Natural killer cell treated with Interleukin-12 subunit alpha and Interleukin-12 subunit beta and Interleukin-15 and Interleukin-18, amount 100 ng/mL, for 72 hours (primary cell): ENCODE data around the gene PTPN7. TPM values are rescaled to one million over a fixed set of nuclear protein-coding genes. Genes with fewer than 3 reads are reported as not detected.

Source experiments
- ATAC-seq, 2 donors: fragments of 150-1000 bp; cut with Tn5 transposase in 1 of 2; sonication (Bioruptor Pico), chemical (Tn5 transposase) in 1 of 2; 2 replicates each; pipeline ENCODE4 v1.10.0; 2021
- DNase-seq: peaks from one replicate; pipeline ENCODE4 v3.0.0; 2022; ENCODE audit warnings: low spot score
- H3K27ac Mint-ChIP-seq, 2 donors: 1 replicate in 1 of 2; 2 replicates in 1 of 2; pipeline ENCODE4 v1.8.0; 2022; ENCODE audit warnings: mixed read lengths in 2 of 2, mild to moderate bottlenecking in 1 of 2, moderate library complexity in 1 of 2
- H3K27me3 Mint-ChIP-seq, 2 donors: 1 replicate in 1 of 2; 2 replicates in 1 of 2; pipeline ENCODE4 v1.8.0; 2022; ENCODE audit warnings: mixed read lengths in 2 of 2
- H3K36me3 Mint-ChIP-seq: one replicate; pipeline ENCODE4 v1.8.0; 2022; ENCODE audit warnings: mixed read lengths
- H3K4me1 Mint-ChIP-seq, 2 donors: 1 replicate in 1 of 2; 2 replicates in 1 of 2; pipeline ENCODE4 v1.8.0; 2022; ENCODE audit warnings: low read depth in 2 of 2, mixed read lengths in 2 of 2, mild to moderate bottlenecking in 1 of 2
- H3K4me3 Mint-ChIP-seq: one replicate; pipeline ENCODE4 v1.8.0; 2022; ENCODE audit warnings: mixed read lengths
- H3K9me3 Mint-ChIP-seq: 2 replicates; pipeline ENCODE4 v1.8.0; 2022; ENCODE audit warnings: mixed read lengths
- total RNA-seq, 2 donors: library from RNA; stranded (reverse); gene quantifications; one replicate each; pipeline ENCODE4 v1.2.3, GENCODE V29; 2022

PTPN7 gene
- total RNA-seq, 2 donors from 2014 or later, result 227 to 312 TPM

DNA sequence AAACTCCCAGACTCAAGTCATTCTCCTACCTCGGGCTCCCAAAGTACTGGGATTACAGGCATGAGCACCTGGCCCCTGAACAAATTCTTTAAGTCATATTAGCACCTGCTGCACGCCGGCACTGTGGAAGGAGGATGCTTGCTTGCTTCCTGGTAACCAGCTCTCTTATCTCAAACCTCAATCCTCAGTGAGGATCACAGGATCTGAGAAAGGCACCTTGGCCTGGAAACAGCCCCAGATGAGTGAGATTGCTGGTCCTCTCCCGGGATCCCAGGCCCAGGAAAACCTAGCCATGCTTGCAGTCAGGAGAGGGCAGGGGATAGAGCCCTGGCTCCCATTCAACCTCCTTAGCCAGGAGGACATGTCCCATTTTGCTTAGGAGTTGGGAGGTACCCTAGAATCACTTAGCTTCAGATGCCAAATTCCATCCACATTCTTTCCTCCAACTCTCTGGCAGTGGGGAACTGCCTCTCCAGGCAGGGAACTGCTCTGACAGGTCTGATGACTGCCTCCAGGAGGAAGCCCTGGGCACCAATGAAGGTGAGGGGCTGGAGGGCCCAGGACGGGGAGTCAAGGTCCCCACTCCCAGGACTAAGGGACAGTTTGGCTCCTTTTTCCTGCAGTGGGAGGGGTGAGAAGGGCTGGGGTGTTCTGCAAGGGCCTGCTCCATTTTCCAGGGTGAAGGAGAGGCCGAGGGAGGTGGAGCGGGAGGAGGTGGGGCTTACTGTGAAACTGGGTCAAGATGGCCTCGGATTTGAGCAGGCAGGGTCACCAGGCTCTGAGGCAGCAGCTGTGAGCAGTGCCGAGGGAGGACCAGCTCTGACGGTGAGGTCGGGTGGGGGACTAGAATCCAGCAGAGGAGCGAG, 28.2 kb downstream of the PTPN7 start:
- no peak for DNase-seq
- no peak overlapping the region for H3K27ac Mint-ChIP-seq
- H3K9me3 Mint-ChIP-seq, result no peaks in the 10 kb centered on the region
- no peak overlapping the region for H3K4me3 Mint-ChIP-seq
- no peaks in the 10 kb centered on the region for H3K36me3 Mint-ChIP-seq
- ATAC-seq, result no peak
- no peaks in the 10 kb centered on the region for H3K4me1 Mint-ChIP-seq
- H3K27me3 Mint-ChIP-seq, result peaks cover 0 to 3% of the 10 kb centered on the region in 2 donors

DNA sequence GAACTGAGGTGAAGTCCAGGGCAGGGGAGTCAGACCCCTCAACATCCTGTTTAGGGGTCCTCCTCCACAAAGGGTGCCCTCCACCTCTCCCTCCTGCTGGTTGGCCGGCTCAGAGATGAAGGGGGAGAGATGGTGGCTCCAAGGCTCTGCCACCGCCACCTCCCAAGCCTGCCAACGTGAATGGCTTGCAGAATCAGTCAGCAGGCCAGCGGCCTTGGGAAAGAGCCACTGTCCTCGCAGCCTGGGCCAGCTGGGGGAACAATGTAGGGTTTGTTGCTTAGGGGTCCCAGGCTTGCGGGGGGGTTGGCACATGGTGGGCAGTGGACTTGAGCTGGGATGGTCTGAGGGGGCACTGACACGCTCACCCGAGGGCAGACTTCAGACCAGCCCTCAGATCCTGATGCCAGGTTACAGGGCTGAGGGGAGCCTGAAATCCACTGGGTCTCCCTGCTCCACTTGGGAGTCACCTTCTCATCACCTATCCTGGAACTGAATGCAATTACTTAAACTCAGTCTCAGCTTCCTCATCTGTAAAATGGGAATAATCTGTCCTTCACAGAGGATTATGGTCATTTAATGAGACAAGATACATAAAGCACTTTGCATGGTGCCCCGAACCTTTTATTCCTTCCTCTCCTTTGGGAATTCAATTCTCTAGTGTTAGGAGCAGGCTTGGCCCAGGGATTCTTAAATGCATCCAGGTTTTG, 29.4 kb downstream of the PTPN7 start:
- DNase-seq (no peak), ATAC-seq (no peak)
- H3K4me3 Mint-ChIP-seq, result no peak overlapping the region
- peaks cover 0 to 4% of the 10 kb centered on the region in 2 donors for H3K27me3 Mint-ChIP-seq
- H3K9me3 Mint-ChIP-seq, result no peaks in the 10 kb centered on the region
- no peak overlapping the region for H3K27ac Mint-ChIP-seq
- H3K4me1 Mint-ChIP-seq, result no peaks in the 10 kb centered on the region
- H3K36me3 Mint-ChIP-seq, result no peaks in the 10 kb centered on the region

DNA sequence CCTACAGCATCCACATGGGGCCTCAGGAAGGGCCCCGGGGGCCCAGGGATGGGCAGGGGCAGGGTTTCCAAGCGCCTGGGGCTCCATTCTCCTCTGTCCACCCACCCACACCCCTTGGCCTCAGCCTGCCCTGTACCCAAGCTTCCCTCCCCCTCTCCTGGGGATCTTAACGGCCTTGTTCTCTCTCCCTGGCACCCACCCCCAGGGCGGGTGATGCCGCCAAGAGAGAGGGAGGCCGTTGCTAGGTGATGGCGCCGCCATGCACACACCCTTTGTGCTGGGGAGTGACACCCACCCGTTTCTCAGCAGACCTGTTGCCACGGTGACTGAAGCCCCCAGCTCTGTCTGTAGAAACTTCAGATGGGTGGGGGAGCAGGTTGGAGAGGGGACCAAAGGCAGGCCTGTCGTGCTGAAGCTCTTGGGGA, 30.1 kb downstream of the PTPN7 start:
- peaks cover 0 to 4% of the 10 kb centered on the region in 2 donors for H3K27me3 Mint-ChIP-seq
- no peak overlapping the region for H3K4me3 Mint-ChIP-seq
- H3K27ac Mint-ChIP-seq, result no peak overlapping the region
- no peaks in the 10 kb centered on the region for H3K9me3 Mint-ChIP-seq
- no peak for ATAC-seq
- no peak for DNase-seq
- no peaks in the 10 kb centered on the region for H3K4me1 Mint-ChIP-seq
- H3K36me3 Mint-ChIP-seq, result no peaks in the 10 kb centered on the region

DNA sequence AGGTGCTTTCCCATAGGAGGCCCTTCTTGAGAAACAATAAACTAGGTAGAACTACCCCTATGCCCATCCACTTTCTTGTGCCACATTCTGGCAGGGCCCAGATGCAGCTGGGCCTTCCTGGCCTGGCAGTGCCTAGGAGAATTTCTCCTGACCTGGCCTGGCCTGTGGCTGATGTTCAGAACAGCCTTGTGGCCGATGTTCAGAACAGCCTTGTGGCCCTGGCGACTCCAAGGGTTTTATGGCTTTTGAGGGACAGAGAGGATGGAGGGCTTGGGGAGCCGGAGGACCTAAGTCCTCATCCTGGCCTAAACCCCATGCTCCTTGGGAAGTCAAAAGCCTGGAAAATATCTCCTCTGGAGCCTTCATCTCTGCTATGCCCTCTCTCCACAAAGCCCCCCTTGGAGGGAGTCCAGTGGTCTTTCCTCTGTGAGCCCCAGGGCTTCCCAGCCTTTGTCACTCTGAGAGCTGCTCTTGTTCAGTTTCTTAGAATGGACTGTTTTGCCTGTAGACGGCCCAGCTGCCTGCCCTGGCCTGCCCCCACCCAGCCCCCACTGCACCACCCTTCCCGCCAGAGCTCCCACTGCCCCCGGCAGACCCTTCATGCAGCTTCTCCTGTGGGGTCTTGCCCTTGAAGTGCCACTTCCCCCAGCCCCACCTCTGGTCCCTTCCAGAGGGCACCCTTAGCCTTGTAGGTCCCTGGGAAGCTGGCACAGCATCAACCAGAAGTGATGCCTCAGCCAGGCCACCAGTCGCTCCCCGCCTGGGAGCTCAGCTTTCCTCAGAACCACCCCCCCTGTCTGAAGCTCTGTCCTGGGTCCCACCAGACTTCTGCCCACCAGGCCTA, 30.7 kb downstream of the PTPN7 start:
- no peak overlapping the region for H3K27ac Mint-ChIP-seq
- DNase-seq (no peak), ATAC-seq (peak in 1 of 2 donors; percentile 34)
- peaks cover 0 to 4% of the 10 kb centered on the region in 2 donors for H3K27me3 Mint-ChIP-seq
- H3K4me1 Mint-ChIP-seq, result no peaks in the 10 kb centered on the region
- no peak overlapping the region for H3K4me3 Mint-ChIP-seq
- H3K9me3 Mint-ChIP-seq, result no peaks in the 10 kb centered on the region
- H3K36me3 Mint-ChIP-seq, result no peaks in the 10 kb centered on the region

DNA sequence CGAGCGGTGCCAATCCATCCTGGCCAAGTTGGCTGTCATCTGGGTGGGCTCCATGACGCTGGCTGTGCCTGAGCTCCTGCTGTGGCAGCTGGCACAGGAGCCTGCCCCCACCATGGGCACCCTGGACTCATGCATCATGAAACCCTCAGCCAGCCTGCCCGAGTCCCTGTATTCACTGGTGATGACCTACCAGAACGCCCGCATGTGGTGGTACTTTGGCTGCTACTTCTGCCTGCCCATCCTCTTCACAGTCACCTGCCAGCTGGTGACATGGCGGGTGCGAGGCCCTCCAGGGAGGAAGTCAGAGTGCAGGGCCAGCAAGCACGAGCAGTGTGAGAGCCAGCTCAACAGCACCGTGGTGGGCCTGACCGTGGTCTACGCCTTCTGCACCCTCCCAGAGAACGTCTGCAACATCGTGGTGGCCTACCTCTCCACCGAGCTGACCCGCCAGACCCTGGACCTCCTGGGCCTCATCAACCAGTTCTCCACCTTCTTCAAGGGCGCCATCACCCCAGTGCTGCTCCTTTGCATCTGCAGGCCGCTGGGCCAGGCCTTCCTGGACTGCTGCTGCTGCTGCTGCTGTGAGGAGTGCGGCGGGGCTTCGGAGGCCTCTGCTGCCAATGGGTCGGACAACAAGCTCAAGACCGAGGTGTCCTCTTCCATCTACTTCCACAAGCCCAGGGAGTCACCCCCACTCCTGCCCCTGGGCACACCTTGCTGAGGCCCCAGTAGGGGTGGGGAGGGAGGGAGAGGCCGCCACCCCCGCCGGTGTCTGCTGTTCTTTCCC, 32.4 kb downstream of the PTPN7 start:
- Mint-ChIP-seq H3K27me3 (peaks cover 4 to 5% of the 10 kb centered on the region in 2 donors), H3K36me3 (no peaks in the 10 kb centered on the region), H3K27ac (no peak overlapping the region), H3K4me3 (no peak overlapping the region), H3K9me3 (no peaks in the 10 kb centered on the region), H3K4me1 (no peaks in the 10 kb centered on the region)
- DNase-seq (no peak), ATAC-seq (peak in 1 of 2 donors; percentile 30)

DNA sequence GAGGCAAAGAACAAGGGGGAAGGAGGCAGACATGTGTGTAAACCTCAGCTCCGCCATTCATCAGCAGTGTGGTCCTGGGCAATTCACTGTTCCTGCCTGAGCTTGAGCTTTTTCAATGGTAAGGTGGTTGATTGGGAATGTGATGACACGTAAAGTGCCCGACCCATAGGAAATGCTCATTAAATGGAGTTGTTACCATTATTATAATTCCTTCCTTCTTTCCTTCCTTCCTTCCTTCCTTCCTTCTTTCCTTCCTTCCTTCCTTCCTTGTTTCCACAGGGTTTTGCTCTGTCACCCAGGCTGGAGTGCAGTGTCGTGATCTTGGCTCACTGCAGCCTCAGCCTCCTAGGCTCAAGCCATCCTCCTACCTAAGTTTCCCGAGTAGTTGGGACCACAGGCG, 33.3 kb downstream of the PTPN7 start:
- Mint-ChIP-seq H3K4me1 (no peaks in the 10 kb centered on the region), H3K27ac (no peak overlapping the region)
- ATAC-seq, result no peak

DNA sequence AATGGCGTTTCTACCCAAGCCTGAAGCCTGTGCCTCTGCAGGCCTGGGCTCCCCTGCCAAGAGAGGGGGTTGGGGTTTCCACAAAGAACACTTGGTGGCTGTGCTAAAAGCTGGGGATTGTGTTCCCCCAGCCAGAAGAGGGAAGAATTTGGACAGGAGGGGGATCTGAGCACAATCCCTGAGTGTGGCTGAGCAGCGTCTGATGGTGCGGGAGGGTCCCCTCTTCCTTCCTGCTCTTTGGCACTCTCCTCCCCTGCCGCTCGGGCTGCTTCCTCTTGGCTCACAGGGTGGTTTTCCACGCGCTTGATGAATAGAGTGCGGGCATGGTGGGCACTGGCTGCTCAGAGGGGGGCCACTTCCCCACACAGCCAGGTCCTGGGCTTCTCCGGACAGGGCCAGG, 34.0 kb downstream of the PTPN7 start:
- DNase-seq (no peak), ATAC-seq (no peak)
- Mint-ChIP-seq H3K9me3 (no peaks in the 10 kb centered on the region), H3K4me1 (no peaks in the 10 kb centered on the region), H3K27me3 (peaks cover 9 to 10% of the 10 kb centered on the region in 2 donors), H3K4me3 (no peak overlapping the region), H3K36me3 (no peaks in the 10 kb centered on the region), H3K27ac (no peak overlapping the region)

More for the DNA sequence above, 33.3 kb downstream of the PTPN7 start:
- Mint-ChIP-seq H3K27me3 (peaks cover 4 to 5% of the 10 kb centered on the region in 2 donors), H3K9me3 (no peaks in the 10 kb centered on the region), H3K36me3 (no peaks in the 10 kb centered on the region), H3K4me3 (no peak overlapping the region)
- DNase-seq, result no peak

DNA sequence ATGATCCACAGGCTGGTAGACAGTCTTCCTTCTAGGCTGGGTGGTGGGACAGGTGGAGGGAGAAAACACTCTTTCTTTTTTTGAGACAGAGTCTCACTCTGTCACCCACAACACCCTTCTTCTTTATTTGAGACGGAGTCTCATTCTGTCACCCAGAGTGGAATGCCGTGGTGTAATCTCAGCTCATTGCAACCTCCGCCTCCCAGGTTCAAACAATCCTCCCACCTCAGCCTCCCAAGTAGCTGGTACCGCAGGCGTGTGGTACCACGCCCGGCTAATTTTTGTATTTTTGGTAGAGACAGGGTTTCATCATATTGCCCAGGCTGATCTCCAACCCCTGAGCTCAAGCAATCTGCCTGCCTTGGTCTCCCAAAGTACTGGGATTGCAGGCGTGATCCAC, 34.8 kb downstream of the PTPN7 start:
- ATAC-seq, result no peak
- H3K4me3 Mint-ChIP-seq, result no peak overlapping the region
- H3K27me3 Mint-ChIP-seq, result peaks cover 10 to 13% of the 10 kb centered on the region in 2 donors
- no peak for DNase-seq
- H3K4me1 Mint-ChIP-seq, result no peaks in the 10 kb centered on the region
- no peaks in the 10 kb centered on the region for H3K36me3 Mint-ChIP-seq
- H3K27ac Mint-ChIP-seq, result no peak overlapping the region
- no peaks in the 10 kb centered on the region for H3K9me3 Mint-ChIP-seq

DNA sequence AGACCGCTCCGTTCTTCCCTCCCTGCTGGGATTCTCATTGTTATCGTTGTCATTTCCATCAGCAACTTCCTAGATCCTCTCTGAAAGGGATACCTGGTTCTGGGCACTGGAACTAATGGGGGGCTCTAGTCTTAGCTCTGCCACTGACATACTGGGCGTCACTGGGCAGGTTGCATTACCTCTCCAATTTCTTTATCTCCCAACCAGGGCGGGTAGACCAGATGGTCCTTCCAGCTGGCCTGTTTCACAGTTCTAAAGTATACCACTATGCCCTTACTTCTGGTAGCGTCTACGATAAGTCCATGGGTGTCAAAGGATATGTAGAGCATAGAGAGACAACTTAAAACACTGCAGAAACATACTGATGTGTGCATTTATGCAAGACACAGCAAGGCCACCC, 36.3 kb downstream of the PTPN7 start:
- no peak for DNase-seq
- Mint-ChIP-seq H3K27ac (no peak overlapping the region), H3K4me3 (no peak overlapping the region), H3K9me3 (no peaks in the 10 kb centered on the region), H3K4me1 (no peaks in the 10 kb centered on the region), H3K36me3 (no peaks in the 10 kb centered on the region), H3K27me3 (peaks cover 10 to 13% of the 10 kb centered on the region in 2 donors)
- no peak for ATAC-seq

DNA sequence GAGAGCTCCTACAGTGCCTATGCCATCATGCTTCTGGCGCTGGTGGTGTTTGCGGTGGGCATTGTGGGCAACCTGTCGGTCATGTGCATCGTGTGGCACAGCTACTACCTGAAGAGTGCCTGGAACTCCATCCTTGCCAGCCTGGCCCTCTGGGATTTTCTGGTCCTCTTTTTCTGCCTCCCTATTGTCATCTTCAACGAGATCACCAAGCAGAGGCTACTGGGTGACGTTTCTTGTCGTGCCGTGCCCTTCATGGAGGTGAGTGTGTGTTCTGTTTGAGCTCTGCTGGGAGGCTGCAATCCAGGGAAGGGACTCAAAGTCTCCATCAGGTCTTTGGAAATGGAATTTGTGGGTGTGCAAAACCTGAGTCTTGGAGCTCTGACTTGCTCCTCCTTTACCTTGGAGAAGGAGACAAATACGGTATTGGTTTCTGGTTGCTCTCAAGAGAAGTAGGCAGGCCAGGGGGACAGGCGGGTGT, 37.0 kb downstream of the PTPN7 start:
- Mint-ChIP-seq H3K4me3 (no peak overlapping the region), H3K4me1 (no peaks in the 10 kb centered on the region), H3K9me3 (no peaks in the 10 kb centered on the region), H3K27me3 (peaks cover 10 to 13% of the 10 kb centered on the region in 2 donors), H3K27ac (no peak overlapping the region), H3K36me3 (no peaks in the 10 kb centered on the region)
- DNase-seq, result no peak
- ATAC-seq, result no peak

DNA sequence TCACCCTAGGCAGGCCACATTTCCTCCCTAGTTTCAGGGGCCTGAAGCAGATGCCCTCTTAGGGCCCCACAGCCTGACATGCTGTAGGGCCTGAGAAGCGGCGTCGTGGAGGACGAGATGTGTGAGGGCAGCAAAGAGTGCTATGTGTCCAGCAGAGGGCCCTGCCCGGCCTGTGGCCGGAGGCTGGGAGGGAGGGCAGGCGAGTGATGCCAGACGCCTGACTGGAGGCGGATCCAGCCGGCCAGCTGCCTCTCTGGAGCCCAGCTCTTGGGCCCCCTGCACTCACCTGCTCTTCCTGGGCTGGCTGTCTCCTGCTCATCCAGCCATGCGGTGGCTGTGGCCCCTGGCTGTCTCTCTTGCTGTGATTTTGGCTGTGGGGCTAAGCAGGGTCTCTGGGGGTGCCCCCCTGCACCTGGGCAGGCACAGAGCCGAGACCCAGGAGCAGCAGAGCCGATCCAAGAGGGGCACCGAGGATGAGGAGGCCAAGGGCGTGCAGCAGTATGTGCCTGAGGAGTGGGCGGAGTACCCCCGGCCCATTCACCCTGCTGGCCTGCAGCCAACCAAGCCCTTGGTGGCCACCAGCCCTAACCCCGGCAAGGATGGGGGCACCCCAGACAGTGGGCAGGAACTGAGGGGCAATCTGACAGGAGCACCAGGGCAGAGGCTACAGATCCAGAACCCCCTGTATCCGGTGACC, 37.6 kb downstream of the PTPN7 start, which contains the start of gene GPR37L1:
TSS of gene GPR37L1 (plus strand) at position 279 of the 697 bp plus-strand sequence. CDS start at position 326, 47 bp downstream.
- no peak for DNase-seq
- no peaks in the 10 kb centered on the region for H3K4me1 Mint-ChIP-seq
- no peak within 1 kb of the TSS for H3K4me3 Mint-ChIP-seq
- no peaks in the 10 kb centered on the region for H3K9me3 Mint-ChIP-seq
- H3K36me3 Mint-ChIP-seq, result no peaks in the 10 kb centered on the region
- peak in 1 of 2 donors; percentile 8 for ATAC-seq
- peaks cover 10 to 13% of the 10 kb centered on the region in 2 donors for H3K27me3 Mint-ChIP-seq
- H3K27ac Mint-ChIP-seq, result no peak within 1 kb of the TSS

DNA sequence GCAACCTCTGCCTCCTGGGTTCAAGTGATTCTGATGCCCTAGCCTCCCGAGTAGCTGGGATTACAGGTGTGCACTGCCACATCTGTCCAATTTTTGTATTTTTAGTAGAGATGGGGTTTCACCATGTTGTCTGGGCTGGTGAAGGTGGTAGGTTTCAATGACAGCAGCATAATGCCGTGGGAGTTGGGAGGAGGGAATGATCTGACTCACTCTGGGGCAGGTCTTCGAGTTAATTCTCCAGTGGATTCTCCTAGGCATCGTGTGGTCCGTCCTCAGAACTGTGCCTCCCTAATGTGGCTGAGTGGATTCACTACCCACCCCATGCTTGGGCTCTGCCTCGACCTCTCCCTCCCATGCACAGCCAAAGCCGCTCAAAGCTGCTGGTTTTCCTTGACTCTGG, 39.4 kb downstream of the PTPN7 start:
- DNase-seq (no peak), ATAC-seq (no peak)
- Mint-ChIP-seq H3K27ac (no peak overlapping the region), H3K4me3 (no peak overlapping the region), H3K27me3 (peaks cover 6 to 13% of the 10 kb centered on the region in 2 donors), H3K4me1 (no peaks in the 10 kb centered on the region), H3K9me3 (no peaks in the 10 kb centered on the region), H3K36me3 (no peaks in the 10 kb centered on the region)
